Activated CD4-positive, alpha-beta T cell treated with anti-CD3 and anti-CD28 coated beads, Interleukin-2, amount 10 ng/mL, durations not matched to agents 24 days and 14 days (primary cell): ENCODE data around the gene MAP4K4. TPM values are rescaled to one million over a fixed set of nuclear protein-coding genes. Genes with fewer than 3 reads are reported as not detected.
A peak's percentile ranks its signal among the peaks of the same experiment; 100 is the strongest.
"Not testable (repeated sequence)": the region's sequence is repeated elsewhere in the genome, so short reads cannot be mapped to it uniquely, and the experiment has no call there.

Source experiments
- DNase-seq: peaks from one replicate; pipeline ENCODE4 v3.0.0; 2022
- H3K27ac Mint-ChIP-seq: one replicate; pipeline ENCODE4 v1.8.0; 2022; ENCODE audit warnings: mild to moderate bottlenecking, mixed read lengths
- H3K27me3 Mint-ChIP-seq: one replicate; pipeline ENCODE4 v1.8.0; 2022; ENCODE audit warnings: mixed read lengths
- H3K36me3 Mint-ChIP-seq: one replicate; pipeline ENCODE4 v1.8.0; 2022; ENCODE audit warnings: low read depth, mild to moderate bottlenecking, mixed read lengths
- H3K4me1 Mint-ChIP-seq: one replicate; pipeline ENCODE4 v1.8.0; 2021; ENCODE audit warnings: mixed read lengths
- H3K4me3 Mint-ChIP-seq: one replicate; pipeline ENCODE4 v1.8.0; 2022; ENCODE audit warnings: mild to moderate bottlenecking, moderate library complexity, mixed read lengths
- H3K9me3 Mint-ChIP-seq: one replicate; pipeline ENCODE4 v1.8.0; 2021; ENCODE audit warnings: mixed read lengths
- intact Hi-C: fragments of 100-400 bp; cut with micrococcal nuclease; formaldehyde crosslinking; loops from one replicate; pipeline ENCODE4 v1.15.1; 2023
- total RNA-seq: library from RNA; stranded (reverse); gene quantifications from 2 replicates; pipeline ENCODE4 v1.2.3, GENCODE V29; 2022

Gene MAP4K4
- total RNA-seq, 1 donor from 2014 or later, result 42.6 TPM

- intact Hi-C loops, result no loop called here
- H3K9me3 Mint-ChIP-seq, result no peaks in the 10 kb centered on the region
- peak overlapping the region; percentile 20 for H3K27ac Mint-ChIP-seq
- peaks cover 6% of the 10 kb centered on the region for H3K36me3 Mint-ChIP-seq
- H3K4me1 Mint-ChIP-seq, result peaks cover 43% of the 10 kb centered on the region
- no peak overlapping the region for H3K4me3 Mint-ChIP-seq
- no peaks in the 10 kb centered on the region for H3K27me3 Mint-ChIP-seq
- no peak for DNase-seq
These were observed 48.5 kb downstream of the MAP4K4 start for GRCh38 chr2:101745711-101746694.

GRCh38 chr2:101748000-101748399 is 50.5 kb downstream of the MAP4K4 start:
- no peak for DNase-seq
- Mint-ChIP-seq H3K4me3 (no peak overlapping the region), H3K4me1 (peaks cover 42% of the 10 kb centered on the region), H3K27me3 (no peaks in the 10 kb centered on the region), H3K9me3 (no peaks in the 10 kb centered on the region), H3K27ac (no peak overlapping the region), H3K36me3 (peaks cover 7% of the 10 kb centered on the region)
- intact Hi-C loops, result no loop called here

- H3K27me3 Mint-ChIP-seq, H3K36me3 Mint-ChIP-seq, DNase-seq, H3K27ac Mint-ChIP-seq, H3K9me3 Mint-ChIP-seq, H3K4me3 Mint-ChIP-seq, intact Hi-C loops: not testable (repeated sequence)
- peaks cover 41% of the 10 kb centered on the region for H3K4me1 Mint-ChIP-seq
These were observed 51.0 kb downstream of the MAP4K4 start for GRCh38 chr2:101748462-101748861.

- DNase-seq, result no peak
- Mint-ChIP-seq H3K27ac (no peak overlapping the region), H3K27me3 (no peaks in the 10 kb centered on the region), H3K4me3 (no peak overlapping the region), H3K4me1 (peaks cover 41% of the 10 kb centered on the region), H3K9me3 (no peaks in the 10 kb centered on the region), H3K36me3 (peaks cover 10% of the 10 kb centered on the region)
- intact Hi-C loops, result no loop called here
These were observed 53.2 kb downstream of the MAP4K4 start for GRCh38 chr2:101750688-101751087.

GRCh38 chr2:101751276-101751815 is 53.8 kb downstream of the MAP4K4 start:
- intact Hi-C loops, result no loop called here
- DNase-seq, result no peak
- H3K4me1 Mint-ChIP-seq, result peaks cover 37% of the 10 kb centered on the region
- no peaks in the 10 kb centered on the region for H3K9me3 Mint-ChIP-seq
- H3K4me3 Mint-ChIP-seq, result no peak overlapping the region
- no peak overlapping the region for H3K27ac Mint-ChIP-seq
- no peaks in the 10 kb centered on the region for H3K27me3 Mint-ChIP-seq
- peaks cover 10% of the 10 kb centered on the region for H3K36me3 Mint-ChIP-seq

- H3K4me1 Mint-ChIP-seq, result peaks cover 35% of the 10 kb centered on the region
- intact Hi-C loops, result no loop called here
These were observed 54.5 kb downstream of the MAP4K4 start for GRCh38 chr2:101751875-101752619.

GRCh38 chr2:101752716-101753616 is 55.5 kb downstream of the MAP4K4 start:
- H3K27me3 Mint-ChIP-seq, result no peaks in the 10 kb centered on the region
- peak overlapping the region; percentile 24 for H3K27ac Mint-ChIP-seq
- intact Hi-C loops, result no loop called here
- H3K4me1 Mint-ChIP-seq, result peaks cover 36% of the 10 kb centered on the region
- no peaks in the 10 kb centered on the region for H3K9me3 Mint-ChIP-seq
- no peak overlapping the region for H3K4me3 Mint-ChIP-seq
- peaks cover 10% of the 10 kb centered on the region for H3K36me3 Mint-ChIP-seq
- DNase-seq, result no peak

More at GRCh38 chr2:101751875-101752619, 54.5 kb downstream of the MAP4K4 start:
- H3K4me3 Mint-ChIP-seq, result no peak overlapping the region
- DNase-seq, result no peak
- peaks cover 10% of the 10 kb centered on the region for H3K36me3 Mint-ChIP-seq
- no peaks in the 10 kb centered on the region for H3K9me3 Mint-ChIP-seq
- no peaks in the 10 kb centered on the region for H3K27me3 Mint-ChIP-seq
- no peak overlapping the region for H3K27ac Mint-ChIP-seq

- H3K27ac Mint-ChIP-seq, result peak overlapping the region; percentile 66
- no peak for DNase-seq
- no peaks in the 10 kb centered on the region for H3K27me3 Mint-ChIP-seq
- intact Hi-C loops, result loop anchor here (2.0 kb wide), 1 partner anchor 35 kb away; no protein-coding TSS in a partner anchor
- H3K4me3 Mint-ChIP-seq, result no peak overlapping the region
- no peaks in the 10 kb centered on the region for H3K9me3 Mint-ChIP-seq
- H3K36me3 Mint-ChIP-seq, result peaks cover 10% of the 10 kb centered on the region
- H3K4me1 Mint-ChIP-seq, result peaks cover 42% of the 10 kb centered on the region
These were observed 56.4 kb downstream of the MAP4K4 start for GRCh38 chr2:101753720-101754490.

- H3K4me3 Mint-ChIP-seq, result no peak overlapping the region
- H3K27me3 Mint-ChIP-seq, result no peaks in the 10 kb centered on the region
- no peak for DNase-seq
- H3K9me3 Mint-ChIP-seq, result no peaks in the 10 kb centered on the region
- H3K36me3 Mint-ChIP-seq, result peaks cover 10% of the 10 kb centered on the region
- intact Hi-C loops, result loop anchor here (2.0 kb wide), 1 partner anchor 36 kb away; no protein-coding TSS in a partner anchor
- no peak overlapping the region for H3K27ac Mint-ChIP-seq
- H3K4me1 Mint-ChIP-seq, result peaks cover 42% of the 10 kb centered on the region
These were observed 57.1 kb downstream of the MAP4K4 start for GRCh38 chr2:101754618-101755017.

GRCh38 chr2:101756266-101756665 is 58.8 kb downstream of the MAP4K4 start:
- Mint-ChIP-seq H3K36me3 (peaks cover 6% of the 10 kb centered on the region), H3K4me3 (no peak overlapping the region), H3K9me3 (no peaks in the 10 kb centered on the region), H3K27me3 (no peaks in the 10 kb centered on the region), H3K27ac (no peak overlapping the region), H3K4me1 (peaks cover 43% of the 10 kb centered on the region)
- intact Hi-C loops, result no loop called here
- no peak for DNase-seq

- peak overlapping the region; percentile 32 for H3K4me3 Mint-ChIP-seq
These were observed 60.5 kb downstream of the MAP4K4 start for GRCh38 chr2:101758001-101758400.

GRCh38 chr2:101759162-101759561 is 61.7 kb downstream of the MAP4K4 start:
- intact Hi-C loops, result no loop called here
- no peak for DNase-seq
- Mint-ChIP-seq H3K4me3 (no peak overlapping the region), H3K27ac (no peak overlapping the region), H3K27me3 (no peaks in the 10 kb centered on the region), H3K36me3 (peaks cover 8% of the 10 kb centered on the region), H3K4me1 (peaks cover 31% of the 10 kb centered on the region), H3K9me3 (no peaks in the 10 kb centered on the region)

More at GRCh38 chr2:101758001-101758400, 60.5 kb downstream of the MAP4K4 start:
- no peak for DNase-seq
- Mint-ChIP-seq H3K4me1 (peaks cover 38% of the 10 kb centered on the region), H3K9me3 (no peaks in the 10 kb centered on the region), H3K27ac (peak overlapping the region; percentile 10), H3K27me3 (no peaks in the 10 kb centered on the region), H3K36me3 (peaks cover 8% of the 10 kb centered on the region)
- intact Hi-C loops, result loop anchor here (1.0 kb wide), 3 partner anchors 9 to 52 kb away; no protein-coding TSS in a partner anchor
